ENCODE results near the gene MYO10. TPM values are rescaled to one million over a fixed set of nuclear protein-coding genes. Genes with fewer than 3 reads are reported as not detected.

MYO10 gene
- total RNA-seq, 4 donors from 2014 or later, result 3.2 to 30.7 (median 22.9) TPM

GRCh38 chr5:16812448-16812847 is 123.6 kb downstream of the MYO10 start:
- no peak overlapping the region for H3K27ac ChIP-seq
- H3K27me3 ChIP-seq, result no peaks in the 10 kb centered on the region
- no peaks in the 10 kb centered on the region for H3K9me3 ChIP-seq
- H3K36me3 ChIP-seq, result no peaks in the 10 kb centered on the region
- intact Hi-C loops (cut with DNase I; ENCODE audit: low total_unique reads), result no loop called here
- H3K4me3 ChIP-seq, result no peak overlapping the region
- no peak for TF ChIP-seq POLR2A (IDR thresholded peaks at IDR 0.05)
- TF ChIP-seq, protein P1, sequence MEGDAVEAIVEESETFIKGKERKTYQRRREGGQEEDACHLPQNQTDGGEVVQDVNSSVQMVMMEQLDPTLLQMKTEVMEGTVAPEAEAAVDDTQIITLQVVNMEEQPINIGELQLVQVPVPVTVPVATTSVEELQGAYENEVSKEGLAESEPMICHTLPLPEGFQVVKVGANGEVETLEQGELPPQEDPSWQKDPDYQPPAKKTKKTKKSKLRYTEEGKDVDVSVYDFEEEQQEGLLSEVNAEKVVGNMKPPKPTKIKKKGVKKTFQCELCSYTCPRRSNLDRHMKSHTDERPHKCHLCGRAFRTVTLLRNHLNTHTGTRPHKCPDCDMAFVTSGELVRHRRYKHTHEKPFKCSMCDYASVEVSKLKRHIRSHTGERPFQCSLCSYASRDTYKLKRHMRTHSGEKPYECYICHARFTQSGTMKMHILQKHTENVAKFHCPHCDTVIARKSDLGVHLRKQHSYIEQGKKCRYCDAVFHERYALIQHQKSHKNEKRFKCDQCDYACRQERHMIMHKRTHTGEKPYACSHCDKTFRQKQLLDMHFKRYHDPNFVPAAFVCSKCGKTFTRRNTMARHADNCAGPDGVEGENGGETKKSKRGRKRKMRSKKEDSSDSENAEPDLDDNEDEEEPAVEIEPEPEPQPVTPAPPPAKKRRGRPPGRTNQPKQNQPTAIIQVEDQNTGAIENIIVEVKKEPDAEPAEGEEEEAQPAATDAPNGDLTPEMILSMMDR (IDR thresholded peaks at IDR 0.05), result no peak
- no peaks in the 10 kb centered on the region for H3K4me1 ChIP-seq
- DNase-seq, result no peak

DNA sequence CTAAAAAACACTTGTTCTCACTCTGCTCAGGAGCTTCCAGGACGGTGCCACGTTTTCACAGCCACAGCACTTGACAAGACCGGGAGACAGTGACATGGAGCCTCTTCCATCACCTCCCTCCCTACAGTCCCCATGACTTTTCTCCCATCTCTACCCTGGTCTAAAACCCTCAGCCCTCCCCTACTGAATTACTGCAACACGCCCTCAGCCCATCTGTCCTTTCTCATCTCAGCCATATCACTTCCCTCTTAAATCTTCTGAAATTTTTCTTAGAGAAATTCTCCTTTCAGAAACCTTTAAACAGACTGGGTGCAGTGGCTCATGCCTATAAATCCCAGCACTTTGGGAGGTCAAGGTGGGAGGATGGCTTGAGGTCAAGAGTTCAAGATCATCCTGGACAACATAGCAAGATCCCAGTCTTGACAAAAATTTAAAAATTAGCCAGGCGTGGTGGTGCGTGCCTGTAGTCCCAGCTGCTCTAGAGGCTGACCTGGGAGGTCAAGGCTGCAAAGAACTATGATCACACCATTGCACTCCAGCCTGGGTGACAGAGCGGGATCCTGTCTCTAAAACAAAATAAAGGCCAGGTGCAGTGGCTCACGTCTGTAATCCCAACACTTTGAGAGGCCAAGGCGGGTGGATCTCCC is 125.8 kb downstream of the MYO10 start:
- no peak for DNase-seq
- no peaks in the 10 kb centered on the region for H3K9me3 ChIP-seq
- intact Hi-C loops (cut with DNase I; ENCODE audit: low total_unique reads), result no loop called here
- H3K4me1 ChIP-seq, result no peaks in the 10 kb centered on the region
- TF ChIP-seq POLR2A (IDR thresholded peaks at IDR 0.05), result no peak
- TF ChIP-seq, protein P1 (IDR thresholded peaks at IDR 0.05), result no peak
- peak overlapping the region in 1 of 2 donors; percentile 52 for H3K27ac ChIP-seq
- H3K4me3 ChIP-seq, result no peak overlapping the region
- no peaks in the 10 kb centered on the region for H3K36me3 ChIP-seq
- no peaks in the 10 kb centered on the region for H3K27me3 ChIP-seq

GRCh38 chr5:16809395-16810207 is 126.5 kb downstream of the MYO10 start:
- H3K4me3 ChIP-seq, result no peak overlapping the region
- H3K27me3 ChIP-seq, result no peaks in the 10 kb centered on the region
- peak; percentile 22 to 29 for DNase-seq
- peak overlapping the region; percentile 11 to 52 for H3K27ac ChIP-seq
- H3K36me3 ChIP-seq, result no peaks in the 10 kb centered on the region
- intact Hi-C loops (cut with DNase I; ENCODE audit: low total_unique reads), result no loop called here
- no peak for TF ChIP-seq POLR2A (IDR thresholded peaks at IDR 0.05)
- TF ChIP-seq, protein P1 (IDR thresholded peaks at IDR 0.05), result no peak
- no peaks in the 10 kb centered on the region for H3K9me3 ChIP-seq
- no peaks in the 10 kb centered on the region for H3K4me1 ChIP-seq

GRCh38 chr5:16809010-16809394 is 127.1 kb downstream of the MYO10 start:
- no peaks in the 10 kb centered on the region for H3K27me3 ChIP-seq
- intact Hi-C loops (cut with DNase I; ENCODE audit: low total_unique reads), result no loop called here

More at GRCh38 chr5:16809010-16809394, 127.1 kb downstream of the MYO10 start:
- no peak for DNase-seq
- no peaks in the 10 kb centered on the region for H3K9me3 ChIP-seq
- no peaks in the 10 kb centered on the region for H3K36me3 ChIP-seq
- peak overlapping the region in 1 of 2 donors; percentile 11 for H3K27ac ChIP-seq
- TF ChIP-seq, protein P1 (IDR thresholded peaks at IDR 0.05), result no peak
- TF ChIP-seq POLR2A (IDR thresholded peaks at IDR 0.05), result no peak
- no peak overlapping the region for H3K4me3 ChIP-seq
- no peaks in the 10 kb centered on the region for H3K4me1 ChIP-seq
